Measurements from ENCODE around the gene SAG.
"Not testable (repeated sequence)": the region's sequence is repeated elsewhere in the genome, so short reads cannot be mapped to it uniquely, and the experiment has no call there.

Gene SAG

GRCh38 chr2:233358335-233358734 is 50.7 kb downstream of the SAG start:
- no peak for DNase-seq

DNA sequence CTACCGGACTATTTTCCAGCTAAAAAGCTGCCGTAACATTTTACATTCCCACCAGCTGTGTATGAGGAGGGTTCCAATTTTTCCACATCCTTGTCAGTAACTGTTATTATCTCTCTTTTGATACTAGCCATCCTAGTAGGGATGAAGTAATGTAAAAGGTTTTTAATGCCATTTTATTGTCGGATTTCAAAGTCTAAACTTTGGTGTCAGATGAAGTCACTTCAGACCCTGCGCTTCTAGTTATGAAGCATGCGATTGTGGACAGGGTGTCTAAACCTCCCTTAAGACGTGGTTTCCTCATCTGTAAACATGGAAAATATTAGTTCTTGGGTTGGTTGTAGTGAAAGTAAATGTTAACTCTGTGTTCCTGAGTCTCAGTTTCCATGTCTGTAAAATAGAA is 51.3 kb downstream of the SAG start:
- DNase-seq: no peak

DNA sequence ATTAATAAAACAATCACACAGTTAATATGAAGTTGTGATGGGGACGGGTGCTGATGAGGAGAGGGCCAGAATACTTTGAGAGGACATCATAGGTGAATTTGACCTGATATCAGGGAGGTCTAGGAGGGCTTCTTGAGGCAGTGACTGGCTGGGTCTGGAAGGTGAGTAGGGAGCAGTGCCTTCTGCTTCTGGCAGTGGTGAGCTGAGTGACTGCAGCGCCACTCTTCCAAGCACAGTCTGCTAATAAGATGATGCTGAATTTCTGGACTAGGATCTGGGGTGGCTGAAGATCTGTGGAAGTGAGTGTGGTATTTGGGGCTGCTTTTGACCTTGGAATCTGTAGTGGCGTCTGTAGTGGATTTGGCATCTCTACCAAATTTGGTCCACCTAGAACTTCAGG is 52.2 kb downstream of the SAG start:
- DNase-seq: no peak

DNA sequence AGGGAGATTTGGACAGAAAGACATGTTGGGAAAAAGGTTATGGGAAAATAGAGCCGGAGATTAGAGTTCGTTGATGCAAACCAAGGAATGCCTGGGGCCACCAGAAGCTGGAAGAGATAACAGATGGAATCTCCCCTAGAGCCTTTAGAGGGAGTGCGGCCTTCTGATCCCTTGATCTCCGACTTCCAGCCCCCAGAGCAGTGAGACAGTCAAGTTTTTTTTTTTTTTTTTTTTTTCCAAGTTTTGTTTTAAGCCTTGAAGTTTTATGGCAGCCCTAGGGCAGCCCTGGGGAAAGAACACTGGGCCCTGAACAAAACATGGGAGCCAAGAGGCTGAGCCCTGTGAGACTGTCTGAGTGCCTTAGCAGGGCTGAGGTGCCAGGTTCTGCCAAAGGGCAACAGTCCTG is 53.2 kb downstream of the SAG start:
- DNase-seq: no peak

DNA sequence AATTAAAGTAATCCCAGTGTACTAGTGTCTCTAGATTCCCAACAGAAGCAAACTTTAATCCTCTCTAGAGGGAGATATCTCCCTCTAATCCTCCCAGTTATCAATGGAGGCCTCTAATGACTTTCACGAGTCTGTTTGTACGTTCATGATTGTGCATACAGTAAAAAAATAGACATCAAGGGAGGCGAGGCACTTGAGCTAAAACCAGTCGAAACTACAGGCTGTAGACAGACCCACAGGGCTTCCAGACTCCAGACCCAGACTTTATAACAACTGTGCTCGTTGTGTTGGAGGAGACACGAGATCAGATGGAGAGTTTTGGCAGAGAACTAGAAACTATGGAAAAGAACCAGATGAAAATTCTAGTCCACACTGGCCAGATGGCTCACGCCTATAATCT is 53.7 kb downstream of the SAG start:
- no peak for DNase-seq

- DNase-seq: no peak
These were observed 55.1 kb downstream of the SAG start for GRCh38 chr2:233362742-233363141.

GRCh38 chr2:233363744-233364235 is 56.2 kb downstream of the SAG start:
- DNase-seq: no peak

DNA sequence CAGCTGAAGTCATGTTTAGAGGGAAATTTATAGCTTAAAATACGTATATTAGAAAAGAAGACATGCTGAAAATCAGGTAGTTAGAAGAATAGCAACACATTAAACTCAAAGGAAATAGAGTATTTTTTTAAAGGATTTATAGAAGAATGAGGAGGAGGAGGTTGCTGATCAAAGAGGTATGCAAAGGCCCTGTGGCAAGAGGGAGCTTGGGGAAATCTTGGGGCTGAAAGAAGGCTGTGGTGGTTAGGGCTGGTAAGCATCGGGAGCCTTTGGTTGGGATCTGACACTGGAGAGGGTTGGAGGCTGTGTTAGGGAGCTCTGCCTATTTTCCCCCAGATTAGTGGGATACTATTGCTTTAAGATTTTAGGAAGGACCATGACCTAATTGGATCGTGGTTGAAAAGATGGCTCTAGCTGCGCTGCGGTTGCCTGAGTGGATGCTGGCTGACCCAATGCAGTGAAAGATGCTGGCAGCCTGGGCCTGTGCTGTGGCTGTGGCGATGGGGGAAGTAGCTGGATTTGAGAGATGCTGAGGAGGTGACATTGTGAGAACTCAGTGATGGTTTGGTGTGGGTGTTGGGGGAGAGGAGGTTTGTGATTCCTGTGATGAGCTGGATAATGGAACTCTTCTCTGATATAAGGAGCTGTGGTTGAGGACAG is 58.4 kb downstream of the SAG start:
- no peak for DNase-seq

DNA sequence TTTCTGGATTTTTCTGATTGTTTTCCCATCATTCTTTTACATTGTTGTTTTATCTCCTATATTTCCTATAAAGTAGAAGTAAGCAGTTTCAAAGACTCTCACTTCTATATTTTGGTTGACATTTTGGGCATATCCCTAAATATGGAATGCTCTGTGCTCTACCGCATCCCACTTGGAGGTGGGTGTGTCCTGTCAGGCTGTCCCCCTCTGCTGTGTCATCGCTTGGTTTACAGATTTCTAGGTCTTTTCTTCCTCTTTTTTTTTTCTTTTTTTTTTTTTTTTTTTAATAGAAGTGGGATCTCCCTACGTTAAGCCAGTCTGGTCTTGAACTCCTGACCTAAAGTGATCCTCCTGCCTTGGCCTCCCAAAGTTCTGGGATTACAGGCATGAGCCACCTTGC is 60.0 kb downstream of the SAG start:
- DNase-seq: no peak

- no peak for DNase-seq
These were observed 61.1 kb downstream of the SAG start for GRCh38 chr2:233368756-233369155.

DNA sequence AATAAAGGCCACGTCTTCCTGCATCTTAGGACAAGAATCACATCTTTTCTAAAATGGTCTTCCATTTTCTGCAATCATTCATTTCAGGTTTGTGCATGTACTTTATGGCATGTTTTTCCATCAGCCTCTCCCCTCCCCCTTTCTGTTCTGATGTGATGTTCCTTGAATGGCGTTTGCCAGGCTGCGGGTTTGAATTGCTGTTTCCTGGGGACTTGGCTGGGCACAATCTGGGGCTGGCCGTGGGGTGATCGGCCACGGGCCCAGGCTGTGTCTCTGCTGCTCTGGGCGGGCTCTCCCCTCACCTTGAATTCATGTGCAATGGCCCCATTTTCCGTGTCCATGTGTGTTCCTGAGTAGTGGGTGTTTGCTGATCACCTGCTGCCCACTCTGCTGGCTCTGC is 61.8 kb downstream of the SAG start:
- DNase-seq: no peak

GRCh38 chr2:233369897-233370685 is 62.5 kb downstream of the SAG start:
- no peak for DNase-seq

- no peak for DNase-seq
These were observed 64.0 kb downstream of the SAG start for GRCh38 chr2:233371641-233372040.

- no peak for DNase-seq
These were observed 65.2 kb downstream of the SAG start for GRCh38 chr2:233372855-233373254.

GRCh38 chr2:233373316-233373715 is 65.7 kb downstream of the SAG start:
- no peak for DNase-seq

DNA sequence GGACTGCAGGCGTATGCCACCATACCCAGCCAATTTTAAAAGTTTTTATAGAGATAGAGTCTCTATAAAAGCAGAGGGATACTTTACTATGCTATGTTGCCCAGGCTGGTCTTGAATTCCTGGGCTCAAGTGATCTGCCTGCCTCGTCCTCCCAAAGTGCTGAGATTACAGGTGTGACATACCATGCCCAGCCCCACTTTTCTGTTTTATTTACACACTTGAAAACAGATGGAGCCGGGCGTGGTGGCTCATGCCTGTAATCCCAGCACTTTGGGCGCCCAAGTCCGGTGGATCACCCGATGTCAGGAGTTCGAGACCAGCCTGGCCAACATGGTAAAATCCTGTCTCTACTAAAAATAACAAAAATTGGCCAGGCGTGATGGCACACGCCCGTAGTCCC is 67.2 kb downstream of the SAG start:
- DNase-seq: not testable (repeated sequence)

DNA sequence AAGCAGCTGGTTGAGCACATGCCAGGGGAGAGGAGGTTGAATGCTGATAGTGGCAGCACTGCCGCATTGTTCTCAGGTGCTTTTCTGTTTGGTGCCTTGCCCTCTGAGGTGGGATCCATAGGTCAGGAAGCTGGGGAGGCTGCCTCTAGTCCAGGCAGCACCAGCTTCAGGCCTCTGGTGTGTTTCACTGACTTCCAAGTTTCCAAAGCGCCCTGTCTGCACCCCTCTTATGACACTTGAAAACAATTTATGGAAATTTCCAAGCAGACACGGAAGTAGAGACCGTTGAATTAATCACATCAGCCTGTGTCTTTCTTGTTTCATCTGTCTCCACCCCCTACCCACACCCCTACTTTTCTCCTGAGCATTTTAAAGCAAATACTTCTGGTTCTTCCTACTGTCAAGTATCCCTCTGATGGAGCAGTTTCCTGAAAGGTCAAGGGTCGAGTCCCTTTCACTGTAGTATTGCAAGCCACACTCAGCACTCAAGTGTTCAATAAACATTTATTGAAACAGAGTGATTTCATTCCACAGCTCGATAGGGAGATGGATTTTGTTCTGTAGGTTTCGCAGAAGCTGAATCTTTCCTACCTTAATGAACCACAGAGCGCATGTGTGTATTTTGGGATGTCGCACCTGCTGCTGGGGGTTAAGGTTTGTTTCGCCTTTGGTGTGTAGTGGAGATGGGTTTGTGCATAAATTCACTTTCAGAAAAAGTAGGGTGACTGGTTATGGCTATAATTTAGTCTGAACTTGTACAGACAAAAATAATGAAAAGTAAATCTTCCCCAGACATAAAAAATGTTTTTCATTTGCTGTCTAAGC is 68.1 kb downstream of the SAG start:
- no peak for DNase-seq

GRCh38 chr2:233379034-233379433 is 71.4 kb downstream of the SAG start:
- DNase-seq: no peak

- DNase-seq: no peak
These were observed 71.8 kb downstream of the SAG start for GRCh38 chr2:233379441-233379840.

DNA sequence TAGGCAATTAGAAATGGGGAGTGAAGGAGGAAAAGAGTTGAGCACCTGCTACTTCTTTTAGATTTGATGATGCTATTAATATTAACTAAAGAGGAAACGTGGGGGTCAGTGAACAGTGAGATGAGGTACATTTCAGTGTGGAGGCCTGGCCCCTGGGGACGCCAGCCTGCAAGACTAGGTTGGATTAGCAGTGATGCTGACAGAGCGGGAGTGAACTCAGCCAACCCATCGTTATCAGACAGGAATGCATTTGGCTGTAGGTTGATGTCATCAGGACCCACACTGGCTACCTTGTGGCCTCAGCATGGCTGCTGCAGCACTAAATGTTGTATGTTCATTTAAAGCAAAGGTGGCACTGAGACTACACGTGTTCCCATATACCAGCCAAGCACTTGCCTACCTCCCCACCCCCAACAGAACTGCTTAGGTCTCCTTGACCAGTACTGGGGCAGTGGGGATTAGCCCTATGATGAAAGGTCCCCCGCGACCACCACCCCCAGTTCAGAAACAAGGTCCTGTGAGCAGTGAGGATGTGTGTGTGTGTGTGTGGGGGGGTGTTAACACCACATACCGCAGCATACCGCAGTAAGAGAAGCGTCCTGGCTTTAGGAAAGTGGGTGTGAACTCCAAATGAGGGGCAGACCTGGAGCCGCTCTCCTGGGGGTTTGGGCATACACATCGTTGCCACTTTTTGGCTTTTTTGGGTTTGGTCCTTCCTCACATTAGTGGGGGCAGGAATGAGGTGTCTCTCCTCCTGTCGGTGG is 72.7 kb downstream of the SAG start:
- DNase-seq: no peak

GRCh38 chr2:233380995-233381637 is 73.5 kb downstream of the SAG start:
- DNase-seq: no peak

DNA sequence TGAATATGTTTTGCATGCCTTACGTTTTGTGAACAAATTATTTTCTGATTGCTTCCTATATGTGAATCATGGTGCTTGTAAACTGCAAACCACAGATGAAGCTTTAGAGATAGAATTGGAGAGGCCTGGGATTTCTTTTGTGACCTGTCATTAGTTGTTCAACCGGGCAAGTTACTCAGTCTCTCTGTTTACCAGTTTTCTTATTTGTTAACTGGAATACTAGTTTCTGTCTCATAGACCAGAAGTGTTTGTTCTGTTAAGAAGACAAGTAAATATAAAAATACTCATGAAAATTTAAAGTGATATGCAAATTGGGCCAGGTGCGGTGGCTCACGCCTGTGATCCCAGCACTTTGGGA is 74.0 kb downstream of the SAG start:
- DNase-seq: no peak
